HEK293T (cell line): ENCODE data around the gene RAD51B.
A peak's percentile ranks its signal among the peaks of the same experiment; 100 is the strongest.

Experiments
- BHLHE40 ChIP-seq: fragments of 450-650 bp; IDR thresholded peaks from 2 replicates; pipeline ENCODE4 v1.6.1; 2016; ENCODE audit warnings: mild to moderate bottlenecking, moderate library complexity, borderline replicate concordance
- CTBP1 ChIP-seq: fragments of 450-650 bp; IDR thresholded peaks from 2 replicates; pipeline ENCODE4 v1.6.1; 2016; ENCODE audit warnings: borderline replicate concordance
- FOXA1 ChIP-seq: fragments of 450-650 bp; IDR thresholded peaks from 2 replicates; pipeline ENCODE4 v1.6.1; 2016; ENCODE audit warnings: mild to moderate bottlenecking
- HDGF ChIP-seq: fragments of 450-650 bp; IDR thresholded peaks from 2 replicates; pipeline ENCODE4 v1.6.1; 2017; ENCODE audit warnings: antibody characterized with exemption, borderline replicate concordance
- L3MBTL2 ChIP-seq: fragments of 450-650 bp; conservative IDR thresholded peaks from 2 replicates; pipeline ENCODE4 v1.6.1; 2016; ENCODE audit warnings: mild to moderate bottlenecking
- LEF1 ChIP-seq: fragments of 450-650 bp; IDR thresholded peaks from 2 replicates; pipeline ENCODE4 v1.6.1; 2017; ENCODE audit warnings: mild to moderate bottlenecking, borderline replicate concordance
- SP1 ChIP-seq: fragments of 450-650 bp; IDR thresholded peaks from 2 replicates; pipeline ENCODE4 v1.6.1; 2017

- TF ChIP-seq SP1 (no peak), FOXA1 (no peak), L3MBTL2 (peak; percentile 51), LEF1 (no peak), BHLHE40 (no peak), CTBP1 (no peak), HDGF (no peak)
Measured at GRCh38 chr14:68020999-68021663, 201.6 kb downstream of the RAD51B start.
